HepG2 (cell line): ENCODE measurements around the gene TPRN. TPM values are rescaled to one million over a fixed set of nuclear protein-coding genes. Genes with fewer than 3 reads are reported as not detected.
A peak's percentile ranks its signal among the peaks of the same experiment; 100 is the strongest.

ENCODE experiments used
- ATF7-NPFF ChIP-seq: sonication (generic); formaldehyde crosslinking; IDR thresholded peaks from 2 replicates; pipeline ENCODE4 v1.8.1; 2023; ENCODE audit warnings: mild to moderate bottlenecking, low read depth, missing genetic modification reagents, moderate library complexity
- GATAD2A ChIP-seq: IDR thresholded peaks from 2 replicates; pipeline ENCODE4 v1.6.1; 2016
- HMGXB3 ChIP-seq: sonication (generic); formaldehyde crosslinking; IDR thresholded peaks from 2 replicates; pipeline ENCODE4 v1.4.0; 2020; ENCODE audit warnings: missing genetic modification reagents, borderline replicate concordance
- KLF12 ChIP-seq: sonication (generic); formaldehyde crosslinking; IDR thresholded peaks from 2 replicates; pipeline ENCODE4 v1.4.0; 2020; ENCODE audit warnings: missing genetic modification reagents, borderline replicate concordance
- RCOR2 ChIP-seq: IDR thresholded peaks from 2 replicates; pipeline ENCODE4 v1.6.1; 2016; ENCODE audit warnings: missing biosample characterization, missing genetic modification reagents
- SUZ12 ChIP-seq: fragments of 150-350 bp; IDR thresholded peaks from 2 replicates; pipeline ENCODE4 v1.6.1; 2014; ENCODE audit warnings: low read depth, low read length
- THYN1 ChIP-seq: sonication (generic); formaldehyde crosslinking; IDR thresholded peaks from 2 replicates; pipeline ENCODE4 v1.8.1; 2023; ENCODE audit warnings: low read depth, mild to moderate bottlenecking, moderate library complexity, missing genetic modification reagents, borderline replicate concordance
- YY1 ChIP-seq: IDR thresholded peaks from 2 replicates; pipeline ENCODE4 v1.6.1; 2011; ENCODE audit warnings: low read length, low read depth, moderate library complexity, mild to moderate bottlenecking; ENCODE audit not compliant: insufficient read depth, insufficient replicate concordance
- ZNF609 ChIP-seq: sonication (generic); formaldehyde crosslinking; IDR thresholded peaks from 2 replicates; pipeline ENCODE4 v1.4.0; 2020; ENCODE audit warnings: mild to moderate bottlenecking, missing genetic modification reagents, borderline replicate concordance
- ZNF674 ChIP-seq: sonication (generic); formaldehyde crosslinking; IDR thresholded peaks from 2 replicates; pipeline ENCODE4 v1.5.0; 2020; ENCODE audit warnings: low read depth, mild to moderate bottlenecking, missing genetic modification reagents
- ZNF770 ChIP-seq: sonication (generic); formaldehyde crosslinking; IDR thresholded peaks from 2 replicates; pipeline ENCODE4 v1.5.0; 2020; ENCODE audit warnings: mild to moderate bottlenecking, missing genetic modification reagents
- ZNF784 ChIP-seq: sonication (generic); formaldehyde crosslinking; IDR thresholded peaks from 2 replicates; pipeline ENCODE4 v1.5.1; 2020; ENCODE audit warnings: missing genetic modification reagents, mild to moderate bottlenecking, borderline replicate concordance
- polyA plus RNA-seq, 8 experiments: library from polyadenylated mRNA; depleted of rRNA in 3 of 8; stranded (reverse) in 7 of 8; unstranded in 1 of 8; fragments of >200 nt; fragmentation: Illumina TruSeq in 4 of 8; extraction: Trizol in 4 of 8; gene quantifications; 2 replicates each; pipeline versions ENCODE4 v1.2.1 to v1.2.3, GENCODE V29; 2011 to 2016; ENCODE audit warnings: low read depth in 4 of 8, missing spikeins in 1 of 8, mixed read lengths in 1 of 8; ENCODE audit not compliant: insufficient read depth in 1 of 8
- total RNA-seq, 5 experiments: library from RNA; depleted of rRNA; stranded (reverse); fragments of >200 nt; fragmentation: Illumina TruSeq; extraction: Trizol; gene quantifications; 2 replicates each; pipeline ENCODE4 v1.2.3, GENCODE V29; 2016; ENCODE audit warnings: low read depth in 1 of 5

The TPRN gene
- total and polyA plus RNA-seq, 2 of the 13 experiments (the other 11 are each of a cell fraction or from before 2014, with no cell fraction given) = 10.1 to 19.2 TPM

- TF ChIP-seq ZNF609 (CRISPR knock-in tag) (0 out of 2 replicates have a peak, but pooled peaks have one; percentile 26), YY1 (peak; percentile 24), SUZ12 (no peak), KLF12 (CRISPR knock-in tag) (0 out of 2 replicates have a peak, but pooled peaks have one; percentile 46), ATF7-NPFF (no peak), ZNF674 (CRISPR knock-in tag) (no peak), ZNF784 (CRISPR knock-in tag) (no peak), THYN1 (CRISPR knock-in tag) (no peak), HMGXB3 (no peak), ZNF770 (CRISPR knock-in tag) (0 out of 2 replicates have a peak, but pooled peaks have one; percentile 14), GATAD2A (CRISPR knock-in tag) (0 out of 2 replicates have a peak, but pooled peaks have one; percentile 18), RCOR2 (CRISPR knock-in tag) (no peak)
Measured at GRCh38 chr9:137221506-137222111, 21.1 kb upstream of the TPRN start (continued).
